Measurements from ENCODE around the gene GINS3. TPM values are rescaled to one million over a fixed set of nuclear protein-coding genes. Genes with fewer than 3 reads are reported as not detected.

Gene GINS3
- total RNA-seq, 1 experiment from 2014 or later: 22.0 TPM

DNA sequence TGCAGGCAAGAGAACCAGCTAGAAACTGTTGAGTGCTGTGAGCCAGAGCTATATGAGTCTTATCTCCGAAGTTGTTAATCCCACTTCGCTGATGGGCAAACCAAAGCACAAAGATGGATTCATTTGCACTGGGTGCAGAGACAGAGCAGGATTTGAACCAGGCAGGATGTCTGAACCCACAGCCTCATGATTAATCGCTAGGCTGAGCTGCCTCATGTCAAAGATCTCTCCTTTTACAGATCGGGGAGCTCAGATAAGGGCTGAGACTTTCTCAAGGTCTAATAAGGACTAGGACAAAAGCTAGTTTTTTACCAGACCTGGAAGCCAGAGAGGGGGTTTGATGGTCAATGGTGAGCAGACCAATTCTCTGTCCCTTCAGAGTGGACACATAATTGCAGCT is 51.5 kb downstream of the GINS3 start:
- no peak overlapping the region for H3K27ac ChIP-seq (ENCODE audit: low read depth, low read length, poor library complexity, severe bottlenecking)
- ChIA-PET CTCF (no interaction called here), POLR2A (ENCODE audit: low non-redundant PET) (interaction anchor here (0.5 kb wide), 1 partner anchor 396 kb away, joined by 9 read pairs; no protein-coding TSS in a partner anchor)
- H3K27me3 ChIP-seq (replicated peaks; ENCODE audit: insufficient read depth, low read depth, low read length, poor library complexity): no peaks in the 10 kb centered on the region
- no peaks in the 10 kb centered on the region for H3K4me1 ChIP-seq (ENCODE audit: insufficient read depth, low read length, poor library complexity, severe bottlenecking)
- no peaks in the 10 kb centered on the region for H3K36me3 ChIP-seq (ENCODE audit: insufficient read depth, low read length, poor library complexity, severe bottlenecking)
- intact Hi-C loops (cut with micrococcal nuclease; ENCODE audit: unreplicated experiment): no loop called here
- BruUV-seq (replicated peaks): no TSS peak
- H3K9me3 ChIP-seq (ENCODE audit: low read depth, low read length, poor library complexity, severe bottlenecking): no peaks in the 10 kb centered on the region
- DNase-seq (ENCODE audit: low spot score): no peak
- no peak for TF ChIP-seq EZH2 (IDR thresholded peaks at IDR 0.05; ENCODE audit: borderline replicate concordance, low read depth, low read length, poor library complexity, severe bottlenecking)
- TF ChIP-seq, protein P1, sequence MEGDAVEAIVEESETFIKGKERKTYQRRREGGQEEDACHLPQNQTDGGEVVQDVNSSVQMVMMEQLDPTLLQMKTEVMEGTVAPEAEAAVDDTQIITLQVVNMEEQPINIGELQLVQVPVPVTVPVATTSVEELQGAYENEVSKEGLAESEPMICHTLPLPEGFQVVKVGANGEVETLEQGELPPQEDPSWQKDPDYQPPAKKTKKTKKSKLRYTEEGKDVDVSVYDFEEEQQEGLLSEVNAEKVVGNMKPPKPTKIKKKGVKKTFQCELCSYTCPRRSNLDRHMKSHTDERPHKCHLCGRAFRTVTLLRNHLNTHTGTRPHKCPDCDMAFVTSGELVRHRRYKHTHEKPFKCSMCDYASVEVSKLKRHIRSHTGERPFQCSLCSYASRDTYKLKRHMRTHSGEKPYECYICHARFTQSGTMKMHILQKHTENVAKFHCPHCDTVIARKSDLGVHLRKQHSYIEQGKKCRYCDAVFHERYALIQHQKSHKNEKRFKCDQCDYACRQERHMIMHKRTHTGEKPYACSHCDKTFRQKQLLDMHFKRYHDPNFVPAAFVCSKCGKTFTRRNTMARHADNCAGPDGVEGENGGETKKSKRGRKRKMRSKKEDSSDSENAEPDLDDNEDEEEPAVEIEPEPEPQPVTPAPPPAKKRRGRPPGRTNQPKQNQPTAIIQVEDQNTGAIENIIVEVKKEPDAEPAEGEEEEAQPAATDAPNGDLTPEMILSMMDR (conservative IDR thresholded peaks at IDR 0.05; ENCODE audit: low read depth, low read length): no peak
- H3K4me3 ChIP-seq (ENCODE audit: low read depth, low read length, poor library complexity, severe bottlenecking): no peak overlapping the region

DNA sequence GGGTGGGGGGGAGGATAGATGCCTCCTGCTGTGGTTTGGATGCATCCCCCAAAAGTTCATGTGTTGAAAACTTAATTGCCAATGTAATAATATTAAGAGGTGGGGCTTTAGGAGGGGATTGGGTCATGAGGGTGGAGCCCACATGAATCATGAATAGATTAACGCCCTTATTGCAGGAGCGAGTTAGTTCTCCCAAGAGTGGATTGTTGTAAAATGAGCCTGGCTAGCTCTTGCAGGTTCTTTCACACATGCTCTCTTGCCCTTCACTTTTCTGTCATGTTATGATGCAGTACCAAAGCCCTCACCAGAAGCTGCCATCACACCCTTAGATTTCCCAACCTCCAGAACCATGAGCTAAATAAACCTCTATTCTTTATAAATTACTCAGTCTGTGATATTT is 52.0 kb downstream of the GINS3 start:
- H3K4me1 ChIP-seq (ENCODE audit: insufficient read depth, low read length, poor library complexity, severe bottlenecking): no peaks in the 10 kb centered on the region
- no peaks in the 10 kb centered on the region for H3K36me3 ChIP-seq (ENCODE audit: insufficient read depth, low read length, poor library complexity, severe bottlenecking)
- H3K9me3 ChIP-seq (ENCODE audit: low read depth, low read length, poor library complexity, severe bottlenecking): no peaks in the 10 kb centered on the region
- BruUV-seq (replicated peaks): no TSS peak
- TF ChIP-seq, protein P1 (conservative IDR thresholded peaks at IDR 0.05; ENCODE audit: low read depth, low read length): no peak
- no peak for TF ChIP-seq EZH2 (IDR thresholded peaks at IDR 0.05; ENCODE audit: borderline replicate concordance, low read depth, low read length, poor library complexity, severe bottlenecking)
- ChIA-PET CTCF (no interaction called here), POLR2A (ENCODE audit: low non-redundant PET) (interaction anchor here (0.5 kb wide), 1 partner anchor 396 kb away, joined by 9 read pairs; no protein-coding TSS in a partner anchor)
- intact Hi-C loops (cut with micrococcal nuclease; ENCODE audit: unreplicated experiment): no loop called here
- H3K27ac ChIP-seq (ENCODE audit: low read depth, low read length, poor library complexity, severe bottlenecking): no peak overlapping the region
- DNase-seq (ENCODE audit: low spot score): no peak
- H3K4me3 ChIP-seq (ENCODE audit: low read depth, low read length, poor library complexity, severe bottlenecking): no peak overlapping the region
- no peaks in the 10 kb centered on the region for H3K27me3 ChIP-seq (replicated peaks; ENCODE audit: insufficient read depth, low read depth, low read length, poor library complexity)

DNA sequence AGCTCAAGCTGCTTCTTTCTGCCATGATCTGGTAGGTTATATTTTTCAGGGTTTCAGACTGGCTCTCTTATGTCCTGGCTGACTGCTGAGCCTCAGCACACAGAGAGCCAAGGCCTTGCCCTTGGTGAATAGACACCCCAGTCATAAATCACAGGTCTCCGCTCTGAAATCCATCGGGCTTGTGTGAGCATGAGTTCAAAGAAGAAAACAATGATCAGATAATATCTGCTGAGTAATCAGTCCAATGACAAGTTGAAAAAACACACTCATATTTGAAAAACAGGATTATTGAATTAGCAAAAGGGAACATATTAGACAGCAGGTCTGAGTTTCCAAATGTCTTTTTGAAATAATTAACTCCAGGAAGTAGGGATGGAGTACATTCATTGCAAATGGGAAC is 56.6 kb downstream of the GINS3 start:
- no peak for DNase-seq (ENCODE audit: low spot score)
- intact Hi-C loops (cut with micrococcal nuclease; ENCODE audit: unreplicated experiment): no loop called here
- no peaks in the 10 kb centered on the region for H3K36me3 ChIP-seq (ENCODE audit: insufficient read depth, low read length, poor library complexity, severe bottlenecking)
- TF ChIP-seq EZH2 (IDR thresholded peaks at IDR 0.05; ENCODE audit: borderline replicate concordance, low read depth, low read length, poor library complexity, severe bottlenecking): no peak
- TF ChIP-seq, protein P1 (conservative IDR thresholded peaks at IDR 0.05; ENCODE audit: low read depth, low read length): no peak
- no peaks in the 10 kb centered on the region for H3K9me3 ChIP-seq (ENCODE audit: low read depth, low read length, poor library complexity, severe bottlenecking)
- BruUV-seq (replicated peaks): no TSS peak
- CTCF ChIA-PET: no interaction called here
- H3K27ac ChIP-seq (ENCODE audit: low read depth, low read length, poor library complexity, severe bottlenecking): no peak overlapping the region
- H3K4me1 ChIP-seq (ENCODE audit: insufficient read depth, low read length, poor library complexity, severe bottlenecking): no peaks in the 10 kb centered on the region
- no peak overlapping the region for H3K4me3 ChIP-seq (ENCODE audit: low read depth, low read length, poor library complexity, severe bottlenecking)
- H3K27me3 ChIP-seq (replicated peaks; ENCODE audit: insufficient read depth, low read depth, low read length, poor library complexity): no peaks in the 10 kb centered on the region
- POLR2A ChIA-PET (ENCODE audit: low non-redundant PET): no interaction called here

Measured in A673 (cell line).